Keratinocyte (primary cell): ENCODE data around the gene S100A2. TPM values are rescaled to one million over a fixed set of nuclear protein-coding genes. Genes with fewer than 3 reads are reported as not detected.

Source experiments
- DNase-seq: peaks from one replicate; pipeline ENCODE4 v3.0.0-alpha.2; 2011; ENCODE audit warnings: low read depth, missing footprints, low spot score
- FAIRE-seq: peaks from 2 replicates; lab custom pipeline; 2011; peaks lifted over from hg19 to GRCh38; lab: Jason Lieb, UNC
- H2AFZ ChIP-seq: 2 replicates; pipeline ENCODE4 v1.6.0; 2012; ENCODE audit warnings: low read length, control low read depth, inconsistent platforms; ENCODE audit not compliant: control insufficient read depth
- H3K27ac ChIP-seq: 2 replicates; pipeline ENCODE4 v1.5.1; 2011; ENCODE audit warnings: low read length; ENCODE audit not compliant: control insufficient read depth, insufficient read depth
- H3K27me3 ChIP-seq: 3 replicates; pipeline ENCODE4 v1.6.0; 2011; ENCODE audit warnings: low read length; ENCODE audit not compliant: control insufficient read depth, insufficient read depth; ENCODE audit errors: extremely low read depth
- H3K36me3 ChIP-seq, 2 experiments: 2 replicates in 1 of 2; 3 replicates in 1 of 2; pipeline ENCODE4 v1.5.1; 2011; ENCODE audit warnings: low read length in 2 of 2, mild to moderate bottlenecking in 1 of 2; ENCODE audit not compliant: control insufficient read depth in 2 of 2, insufficient read depth in 2 of 2; ENCODE audit errors: extremely low read depth in 1 of 2
- H3K4me1 ChIP-seq: 3 replicates; pipeline ENCODE4 v1.5.1; 2011; ENCODE audit warnings: low read length; ENCODE audit not compliant: control insufficient read depth, insufficient read depth; ENCODE audit errors: extremely low read depth
- H3K4me2 ChIP-seq: 3 replicates; pipeline ENCODE4 v1.6.0; 2011; ENCODE audit warnings: low read depth, low read length; ENCODE audit not compliant: control insufficient read depth, insufficient read depth; ENCODE audit errors: extremely low read depth
- H3K4me3 ChIP-seq, 3 experiments: fragments of 200-600 bp in 1 of 3; sonication (generic) in 1 of 3; 2 replicates in 2 of 3; 3 replicates in 1 of 3; pipeline ENCODE4 v1.5.1; 2011 to 2016; ENCODE audit warnings: low read length in 3 of 3, mild to moderate bottlenecking in 3 of 3, control low read depth in 2 of 3, inconsistent platforms in 1 of 3, low read depth in 1 of 3, mixed read lengths in 1 of 3, mixed run types in 1 of 3, moderate library complexity in 1 of 3; ENCODE audit not compliant: control insufficient read depth in 2 of 3, insufficient read depth in 2 of 3; ENCODE audit errors: extremely low read depth in 1 of 3
- H3K79me2 ChIP-seq: 2 replicates; pipeline ENCODE4 v1.6.0; 2012; ENCODE audit warnings: low read length; ENCODE audit not compliant: control insufficient read depth, insufficient read depth
- H3K9ac ChIP-seq: 3 replicates; pipeline ENCODE4 v1.6.0; 2011; ENCODE audit warnings: low read length; ENCODE audit not compliant: control insufficient read depth, insufficient read depth; ENCODE audit errors: extremely low read depth
- H3K9me1 ChIP-seq: 3 replicates; pipeline ENCODE4 v1.6.0; 2011; ENCODE audit warnings: low read length; ENCODE audit not compliant: control insufficient read depth, insufficient read depth; ENCODE audit errors: extremely low read depth
- H3K9me3 ChIP-seq: 2 replicates; pipeline ENCODE4 v1.5.1; 2012; ENCODE audit warnings: low read depth, low read length; ENCODE audit not compliant: control insufficient read depth
- H4K20me1 ChIP-seq: 3 replicates; pipeline ENCODE4 v1.6.0; 2011; ENCODE audit warnings: low read length; ENCODE audit not compliant: control insufficient read depth, insufficient read depth; ENCODE audit errors: extremely low read depth
- CTCF ChIP-seq, 3 experiments: IDR thresholded peaks in 1 of 3; conservative IDR thresholded peaks in 1 of 3; optimal IDR thresholded peaks in 1 of 3; 2 replicates in 2 of 3; 3 replicates in 1 of 3; pipeline versions ENCODE3 to v1.5.1; 2011; ENCODE audit warnings: low read length in 3 of 3, mild to moderate bottlenecking in 3 of 3, moderate library complexity in 2 of 3, control low read depth in 1 of 3, inconsistent platforms in 1 of 3; ENCODE audit not compliant: insufficient read depth in 2 of 3; ENCODE audit errors: extremely low read depth in 1 of 3
- EZH2 ChIP-seq: IDR thresholded peaks from one replicate; pipeline ENCODE4 v1.6.1; 2012; ENCODE audit warnings: inconsistent platforms, mild to moderate bottlenecking, low read length, moderate library complexity
- dilution Hi-C: fragments of 300-500 bp; cut with MboI; formaldehyde crosslinking; loops from one replicate; pipeline ENCODE4 v1.7.0; 2020; ENCODE audit warnings: low sequenced_read_pairs; ENCODE audit not compliant: extremely low pct_ligation_motif_present
- polyA plus RNA-seq, 5 experiments: library from polyadenylated mRNA; depleted of rRNA in 3 of 5; stranded (reverse) in 3 of 5; stranded (forward) in 1 of 5; unstranded in 1 of 5; fragments of >200 nt; gene quantifications; 1 replicate in 1 of 5; 2 replicates in 3 of 5; 3 replicates in 1 of 5; pipeline versions ENCODE4 v1.2.1 to v1.2.3, GENCODE V29; 2011 to 2012; ENCODE audit warnings: missing spikeins in 2 of 5, low read depth in 1 of 5, low replicate concordance in 1 of 5

Gene S100A2
- polyA plus RNA-seq, 1 donor (not counting 4 experiments of a cell fraction or from before 2014, with no cell fraction given), result 12,757 TPM

GRCh38 chr1:153612111-153612754 lies 46.6 kb upstream of the S100A2 start:
- H3K9me3 ChIP-seq, result no peaks in the 10 kb centered on the region
- H3K9ac ChIP-seq, result peak overlapping the region; percentile 99
- H3K4me2 ChIP-seq, result peak overlapping the region; percentile 98
- FAIRE-seq (peak; percentile 9), DNase-seq (no peak)
- peaks cover 76% of the 10 kb centered on the region for H3K79me2 ChIP-seq
- H3K36me3 ChIP-seq, result peaks cover 15 to 51% of the 10 kb centered on the region in 2 experiments
- H3K9me1 ChIP-seq, result no peaks in the 10 kb centered on the region
- H3K27me3 ChIP-seq, result no peaks in the 10 kb centered on the region
- H2AFZ ChIP-seq, result no peak overlapping the region
- dilution Hi-C loops, result no loop called here
- peaks cover 3% of the 10 kb centered on the region for H4K20me1 ChIP-seq
- H3K27ac ChIP-seq, result peak overlapping the region; percentile 98
- H3K4me3 ChIP-seq, result peak overlapping the region; percentile 86 to 98 (median 90)
- H3K4me1 ChIP-seq, result peaks cover 52% of the 10 kb centered on the region
- TF ChIP-seq CTCF (optimal IDR thresholded peaks at IDR 0.05 in 1 of 3, IDR thresholded peaks at IDR 0.05 in 1 of 3, conservative IDR thresholded peaks at IDR 0.05 in 1 of 3; ENCODE audit: extremely low read depth in 1 of 3, insufficient read depth in 2 of 3, low read length in 3 of 3) (no peak), EZH2 (no peak)

GRCh38 chr1:153611356-153611755 lies 45.7 kb upstream of the S100A2 start:
- Histone ChIP-seq H3K4me3 (peak overlapping the region; percentile 86 to 98 (median 90)), H3K79me2 (peaks cover 79% of the 10 kb centered on the region), H3K27ac (peak overlapping the region; percentile 98), H3K4me1 (peaks cover 43% of the 10 kb centered on the region), H3K9me1 (no peaks in the 10 kb centered on the region), H2AFZ (no peak overlapping the region), H4K20me1 (peaks cover 3% of the 10 kb centered on the region), H3K9me3 (no peaks in the 10 kb centered on the region), H3K9ac (peak overlapping the region; percentile 99), H3K4me2 (peak overlapping the region; percentile 98), H3K36me3 (peaks cover 24 to 60% of the 10 kb centered on the region in 2 experiments), H3K27me3 (no peaks in the 10 kb centered on the region)
- no peak for TF ChIP-seq EZH2
- no peak for TF ChIP-seq CTCF (optimal IDR thresholded peaks at IDR 0.05 in 1 of 3, IDR thresholded peaks at IDR 0.05 in 1 of 3, conservative IDR thresholded peaks at IDR 0.05 in 1 of 3; ENCODE audit: extremely low read depth in 1 of 3, insufficient read depth in 2 of 3, low read length in 3 of 3)
- FAIRE-seq (no peak), DNase-seq (no peak)
- dilution Hi-C loops, result no loop called here
